NCI-H1417 (cell line): ENCODE measurements around the gene CAPN10.

Experiments used
- DNase-seq, 3 experiments: peaks; one replicate each; lab custom pipeline; 2025; lab: John Stamatoyannopoulos, UW

Gene CAPN10

DNA sequence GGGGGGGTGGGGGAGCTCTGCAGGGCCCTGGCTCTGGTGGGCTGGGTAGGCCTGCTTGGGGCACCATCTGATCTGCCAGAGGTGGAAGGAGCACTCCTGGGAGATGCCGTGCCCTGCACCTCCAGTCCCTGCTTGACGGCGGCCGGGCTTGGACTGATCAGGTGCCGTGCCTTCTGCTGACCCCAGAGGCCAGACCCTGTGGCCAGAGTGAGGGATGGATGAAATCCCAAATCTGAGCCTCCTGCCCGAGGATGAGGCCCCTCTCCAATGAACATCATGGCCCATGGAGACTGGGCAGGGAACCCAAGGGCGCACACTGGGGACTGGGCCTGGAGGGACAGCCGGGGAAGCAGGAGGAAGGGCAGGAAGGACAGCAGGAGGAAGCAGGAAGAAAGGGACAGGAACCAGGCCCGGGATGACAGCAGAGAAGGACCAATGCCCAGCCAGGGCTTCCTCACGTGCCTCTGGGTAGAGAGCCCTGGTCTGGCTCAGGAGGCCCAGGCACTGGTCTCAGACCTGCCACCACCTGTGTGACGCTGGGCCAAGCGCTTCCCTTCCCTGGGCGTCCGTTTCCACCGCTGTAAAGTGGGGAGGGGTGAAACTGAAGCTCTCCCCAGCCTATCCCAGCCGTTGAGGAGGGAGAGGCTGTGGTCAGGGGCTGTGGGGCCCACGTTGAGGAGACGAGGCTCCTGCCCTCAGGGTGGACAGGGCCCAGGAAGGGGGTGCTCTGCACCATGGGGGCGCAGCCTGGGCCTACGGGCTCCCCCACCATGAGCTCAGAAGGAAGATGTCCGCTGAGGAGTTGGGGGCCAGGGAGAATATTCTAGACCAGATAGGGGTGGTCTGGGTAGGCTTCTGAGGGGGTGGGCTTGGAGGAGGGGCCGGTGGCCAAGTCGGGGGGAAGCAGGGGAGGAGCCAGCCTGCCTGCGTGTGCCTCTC lies 37.7 kb downstream of the CAPN10 start:
- DNase-seq = no peak

DNA sequence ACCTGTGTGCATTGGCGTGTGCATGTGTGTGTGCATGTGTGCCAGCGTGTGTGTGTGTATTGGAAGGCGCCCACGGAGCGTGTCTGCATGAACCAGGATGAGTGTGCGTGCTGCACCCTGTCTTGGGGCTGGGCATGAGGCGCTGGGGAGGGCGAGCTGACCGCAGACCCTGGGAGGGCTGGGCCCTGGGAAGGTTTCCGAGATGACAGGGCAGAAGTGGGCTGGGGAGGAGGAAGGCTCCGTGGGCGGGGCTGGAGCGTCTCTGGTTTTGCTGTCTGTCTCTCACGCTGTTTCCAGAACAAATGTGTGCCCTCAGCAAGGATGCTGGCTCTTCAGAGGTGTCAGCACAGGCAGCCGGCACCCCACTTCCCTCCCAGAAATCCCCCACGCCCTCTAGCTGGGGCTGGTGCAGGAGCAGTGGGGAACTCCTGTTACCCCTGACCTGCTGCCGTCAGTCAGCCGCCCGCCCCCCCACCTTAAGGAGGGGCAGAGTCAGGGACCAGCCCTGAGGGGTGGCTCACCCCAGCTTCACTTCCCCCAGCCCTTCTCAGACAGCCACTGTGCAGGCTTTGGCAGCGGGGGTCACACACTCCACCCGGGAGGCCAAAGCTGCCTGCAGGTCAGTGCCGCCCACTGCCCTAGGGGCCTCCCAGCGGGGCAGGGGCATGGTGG lies 38.6 kb downstream of the CAPN10 start, which contains the start of gene GPR35:
Gene GPR35 (plus strand): TSS at position 531 of the 672 bp plus-strand sequence. CDS start 4,473 bp downstream, outside the sequence.
- DNase-seq = no peak

DNA sequence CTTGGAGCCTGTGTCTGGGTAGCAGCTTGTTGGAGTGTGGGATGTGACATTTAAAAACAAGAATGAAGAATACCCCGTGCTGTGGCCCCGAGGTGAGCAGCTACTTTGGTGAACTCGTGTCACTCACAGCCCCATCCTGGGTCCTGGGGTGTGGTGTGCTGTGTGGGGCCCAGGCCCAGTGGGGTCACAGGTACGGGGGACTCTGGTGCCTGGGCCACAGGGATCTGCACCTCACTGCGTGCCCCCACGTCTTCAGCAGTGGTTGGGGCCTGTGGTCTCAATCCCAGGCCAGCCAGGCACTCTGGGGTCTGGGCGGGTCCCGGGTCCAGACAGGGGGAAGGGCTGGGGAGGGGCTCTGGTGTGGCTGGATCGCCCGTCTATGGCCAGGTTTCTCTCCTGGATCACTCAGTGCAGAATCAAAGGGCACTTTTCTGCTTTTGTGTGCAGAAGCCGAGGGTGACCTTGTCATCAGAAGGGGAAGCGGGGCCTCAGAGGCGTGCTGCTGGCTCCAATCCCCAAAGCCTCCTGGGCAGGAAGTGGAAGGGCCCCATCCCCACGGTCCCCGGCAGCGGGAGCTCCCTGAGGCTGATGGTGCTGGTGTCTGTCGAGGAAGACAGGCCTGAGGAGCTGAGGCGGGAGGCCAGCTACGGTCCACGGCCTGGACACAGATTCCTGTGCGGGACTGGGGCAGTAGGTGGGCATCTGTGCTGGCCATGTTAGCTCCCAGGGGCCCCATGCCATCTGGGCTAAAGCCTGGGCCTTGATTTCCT lies 40.2 kb downstream of the CAPN10 start:
- no peak for DNase-seq

DNA sequence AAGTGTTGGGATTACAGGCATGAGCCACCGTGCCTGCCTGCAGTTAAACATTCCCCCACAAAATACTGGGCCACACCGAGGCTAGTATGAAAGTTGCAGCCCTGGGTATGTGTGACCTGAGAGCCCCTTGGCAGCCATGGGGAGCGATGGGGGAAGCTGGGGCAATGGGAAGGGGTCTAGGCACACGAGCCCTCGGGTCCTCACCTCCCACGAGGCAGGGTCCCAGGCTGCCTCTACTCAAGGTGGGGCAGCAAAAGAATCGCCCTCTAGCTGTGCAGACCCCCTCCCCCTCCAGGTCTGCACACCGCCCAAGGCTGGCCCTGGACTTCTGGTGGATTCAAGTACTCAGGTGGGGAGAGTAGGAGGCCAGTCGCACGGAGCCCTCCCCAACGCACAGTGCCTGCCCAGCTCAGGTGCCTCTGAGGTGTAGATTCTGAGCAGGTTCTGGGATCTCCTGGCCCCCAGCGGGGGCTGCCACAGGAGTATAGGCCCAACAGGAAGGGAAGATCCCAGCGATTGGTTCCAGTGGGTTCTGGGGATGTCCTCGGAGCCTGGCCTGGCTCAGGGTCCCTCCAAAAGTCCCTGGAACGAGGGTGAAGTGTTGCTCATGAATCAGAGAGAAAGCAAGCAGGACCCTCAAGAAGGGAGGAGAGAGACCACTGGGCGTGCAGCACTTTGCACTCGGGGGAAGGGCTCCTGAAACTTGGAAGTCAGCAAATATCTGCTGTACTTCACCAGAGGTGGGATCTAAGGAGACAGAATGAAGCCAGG lies 41.4 kb downstream of the CAPN10 start:
- DNase-seq = no peak

DNA sequence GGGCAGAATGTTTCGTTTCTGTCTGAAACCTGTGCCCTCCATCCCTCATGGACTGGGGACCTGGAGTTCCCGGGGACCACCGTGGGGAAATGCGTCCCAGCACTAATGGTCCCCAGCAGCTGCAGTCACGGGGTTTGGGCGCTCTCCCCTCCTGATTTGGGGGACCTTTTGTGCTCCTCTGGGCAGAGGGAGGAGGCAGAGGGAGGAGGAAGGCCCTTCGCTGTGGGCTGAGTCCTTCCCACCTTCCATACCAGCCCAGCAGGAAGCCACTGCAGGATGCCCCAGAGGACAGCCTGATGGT lies 41.9 kb downstream of the CAPN10 start:
- DNase-seq = no peak

DNA sequence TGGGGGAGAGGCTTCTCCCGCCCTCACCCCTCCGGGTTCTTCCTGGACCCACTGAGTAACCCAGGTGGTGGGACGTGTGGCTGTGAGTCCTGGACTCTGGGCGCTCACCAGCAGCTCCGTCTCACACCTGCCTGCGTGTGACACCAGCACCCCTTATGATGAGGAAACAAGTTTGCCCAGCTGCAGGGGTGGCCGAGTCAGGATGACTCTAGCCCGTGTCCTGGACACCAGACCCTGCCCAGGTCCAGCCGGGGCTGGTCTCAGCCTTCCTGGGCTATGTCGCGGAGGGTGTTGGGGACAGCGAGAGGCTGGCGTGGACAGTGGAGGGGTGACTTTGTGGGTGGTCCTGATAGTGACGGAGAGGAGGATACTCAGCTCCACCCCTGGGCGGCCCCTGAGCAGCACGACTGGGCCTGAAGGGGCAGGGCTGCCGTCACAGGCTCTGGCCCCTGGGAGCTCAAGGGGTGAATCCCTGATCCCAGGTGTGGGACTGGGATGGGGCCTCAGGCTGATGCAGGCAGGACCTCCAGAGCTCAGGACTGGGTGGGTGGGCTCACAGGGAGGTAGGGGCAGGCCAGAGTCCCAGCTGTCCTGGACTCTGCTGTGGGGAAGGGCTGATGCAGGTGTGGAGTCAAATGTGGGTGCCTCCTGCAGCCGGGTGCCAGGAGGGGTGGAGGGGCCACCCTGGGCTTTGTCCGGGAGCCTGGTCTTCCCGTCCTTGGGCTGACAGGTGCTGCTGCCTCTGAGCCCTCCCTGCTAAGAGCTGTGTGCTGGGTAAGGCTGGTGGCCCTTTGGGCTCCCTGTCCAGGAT lies 42.5 kb downstream of the CAPN10 start:
- DNase-seq = no peak

DNA sequence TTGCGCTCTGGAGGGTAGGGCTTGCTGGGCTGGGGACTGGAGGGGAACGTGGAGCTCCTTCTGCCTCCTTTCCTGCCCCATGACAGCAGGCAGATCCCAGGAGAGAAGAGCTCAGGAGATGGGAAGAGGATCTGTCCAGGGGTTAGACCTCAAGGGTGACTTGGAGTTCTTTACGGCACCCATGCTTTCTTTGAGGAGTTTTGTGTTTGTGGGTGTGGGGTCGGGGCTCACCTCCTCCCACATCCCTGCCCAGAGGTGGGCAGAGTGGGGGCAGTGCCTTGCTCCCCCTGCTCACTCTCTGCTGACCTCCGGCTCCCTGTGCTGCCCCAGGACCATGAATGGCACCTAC lies 43.1 kb downstream of the CAPN10 start:
- no peak for DNase-seq

DNA sequence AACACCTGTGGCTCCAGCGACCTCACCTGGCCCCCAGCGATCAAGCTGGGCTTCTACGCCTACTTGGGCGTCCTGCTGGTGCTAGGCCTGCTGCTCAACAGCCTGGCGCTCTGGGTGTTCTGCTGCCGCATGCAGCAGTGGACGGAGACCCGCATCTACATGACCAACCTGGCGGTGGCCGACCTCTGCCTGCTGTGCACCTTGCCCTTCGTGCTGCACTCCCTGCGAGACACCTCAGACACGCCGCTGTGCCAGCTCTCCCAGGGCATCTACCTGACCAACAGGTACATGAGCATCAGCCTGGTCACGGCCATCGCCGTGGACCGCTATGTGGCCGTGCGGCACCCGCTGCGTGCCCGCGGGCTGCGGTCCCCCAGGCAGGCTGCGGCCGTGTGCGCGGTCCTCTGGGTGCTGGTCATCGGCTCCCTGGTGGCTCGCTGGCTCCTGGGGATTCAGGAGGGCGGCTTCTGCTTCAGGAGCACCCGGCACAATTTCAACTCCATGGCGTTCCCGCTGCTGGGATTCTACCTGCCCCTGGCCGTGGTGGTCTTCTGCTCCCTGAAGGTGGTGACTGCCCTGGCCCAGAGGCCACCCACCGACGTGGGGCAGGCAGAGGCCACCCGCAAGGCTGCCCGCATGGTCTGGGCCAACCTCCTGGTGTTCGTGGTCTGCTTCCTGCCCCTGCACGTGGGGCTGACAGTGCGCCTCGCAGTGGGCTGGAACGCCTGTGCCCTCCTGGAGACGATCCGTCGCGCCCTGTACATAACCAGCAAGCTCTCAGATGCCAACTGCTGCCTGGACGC lies 43.6 kb downstream of the CAPN10 start:
- no peak for DNase-seq

DNA sequence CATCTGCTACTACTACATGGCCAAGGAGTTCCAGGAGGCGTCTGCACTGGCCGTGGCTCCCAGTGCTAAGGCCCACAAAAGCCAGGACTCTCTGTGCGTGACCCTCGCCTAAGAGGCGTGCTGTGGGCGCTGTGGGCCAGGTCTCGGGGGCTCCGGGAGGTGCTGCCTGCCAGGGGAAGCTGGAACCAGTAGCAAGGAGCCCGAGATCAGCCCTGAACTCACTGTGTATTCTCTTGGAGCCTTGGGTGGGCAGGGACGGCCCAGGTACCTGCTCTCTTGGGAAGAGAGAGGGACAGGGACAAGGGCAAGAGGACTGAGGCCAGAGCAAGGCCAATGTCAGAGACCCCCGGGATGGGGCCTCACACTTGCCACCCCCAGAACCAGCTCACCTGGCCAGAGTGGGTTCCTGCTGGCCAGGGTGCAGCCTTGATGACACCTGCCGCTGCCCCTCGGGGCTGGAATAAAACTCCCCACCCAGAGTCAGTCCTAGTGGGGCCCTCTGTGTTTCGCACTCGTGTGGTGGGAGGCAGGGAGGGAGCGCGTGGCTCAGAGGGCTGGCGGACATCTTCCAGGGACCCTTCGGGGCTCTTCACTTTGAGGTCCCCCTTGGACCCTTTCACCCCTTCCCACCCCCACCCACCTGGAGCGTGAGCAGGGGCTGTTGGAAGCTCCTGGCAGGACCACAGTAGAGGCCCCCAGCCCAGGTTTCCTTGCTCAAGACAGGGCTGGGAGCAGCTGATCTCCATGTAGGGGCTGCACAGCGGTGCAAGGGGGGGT lies 44.4 kb downstream of the CAPN10 start:
- DNase-seq = no peak

DNA sequence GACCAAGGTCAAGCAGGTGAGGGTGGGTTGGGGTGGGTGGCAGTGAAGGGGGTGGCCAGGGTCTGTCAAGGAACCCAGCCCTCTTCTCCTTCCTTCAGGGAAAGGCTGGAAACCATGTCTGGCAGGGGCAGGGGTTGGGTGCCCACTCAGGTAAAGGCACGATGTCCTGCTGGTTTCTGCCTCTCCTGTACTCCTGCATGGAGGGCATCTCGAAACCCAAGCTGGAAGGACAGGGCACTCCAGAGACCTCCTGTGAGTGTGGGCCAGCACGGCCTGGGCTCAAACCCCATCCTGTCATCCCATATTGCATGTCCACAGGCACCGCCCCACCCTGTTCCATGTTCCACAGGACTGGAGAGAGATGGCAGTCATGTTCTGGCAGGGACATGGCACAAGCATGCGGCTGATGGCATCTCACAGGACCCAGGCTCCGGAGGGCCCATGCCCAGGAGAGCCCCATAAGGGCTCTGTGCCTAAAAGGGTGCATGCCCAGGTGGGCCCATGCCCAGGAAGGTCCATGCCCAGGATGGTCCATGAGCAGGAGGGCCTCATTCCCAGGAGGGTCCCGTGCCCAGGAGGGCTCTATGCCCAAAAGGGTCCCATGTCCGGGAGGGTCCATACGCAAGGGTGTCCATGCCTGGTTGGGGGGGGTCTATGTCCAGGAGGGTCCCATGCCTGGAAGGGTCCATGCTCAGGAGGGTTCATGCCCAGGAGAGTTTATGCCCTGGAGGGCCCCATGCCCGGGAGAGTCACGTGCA lies 45.2 kb downstream of the CAPN10 start:
- no peak for DNase-seq

DNA sequence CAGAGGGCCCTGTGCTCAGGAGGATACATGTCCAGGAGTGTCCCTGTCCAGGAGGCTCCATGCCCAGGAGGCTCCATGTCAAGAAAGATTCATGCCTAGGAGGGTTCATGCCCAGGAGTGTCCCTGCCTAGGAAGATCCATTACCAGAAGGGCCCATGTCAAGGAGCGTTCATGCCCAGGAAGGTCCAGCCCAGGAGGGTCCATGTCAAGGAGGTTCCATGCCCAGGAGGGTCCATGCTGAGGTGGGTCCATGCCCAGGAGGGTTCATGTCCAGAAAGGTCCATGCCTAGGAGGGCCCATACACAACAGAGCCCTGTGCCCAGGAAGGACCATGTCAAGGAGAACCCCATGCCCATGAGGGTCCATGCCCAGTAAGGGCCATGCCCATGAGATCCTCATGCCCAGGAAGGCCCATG lies 45.8 kb downstream of the CAPN10 start:
- no peak for DNase-seq

DNA sequence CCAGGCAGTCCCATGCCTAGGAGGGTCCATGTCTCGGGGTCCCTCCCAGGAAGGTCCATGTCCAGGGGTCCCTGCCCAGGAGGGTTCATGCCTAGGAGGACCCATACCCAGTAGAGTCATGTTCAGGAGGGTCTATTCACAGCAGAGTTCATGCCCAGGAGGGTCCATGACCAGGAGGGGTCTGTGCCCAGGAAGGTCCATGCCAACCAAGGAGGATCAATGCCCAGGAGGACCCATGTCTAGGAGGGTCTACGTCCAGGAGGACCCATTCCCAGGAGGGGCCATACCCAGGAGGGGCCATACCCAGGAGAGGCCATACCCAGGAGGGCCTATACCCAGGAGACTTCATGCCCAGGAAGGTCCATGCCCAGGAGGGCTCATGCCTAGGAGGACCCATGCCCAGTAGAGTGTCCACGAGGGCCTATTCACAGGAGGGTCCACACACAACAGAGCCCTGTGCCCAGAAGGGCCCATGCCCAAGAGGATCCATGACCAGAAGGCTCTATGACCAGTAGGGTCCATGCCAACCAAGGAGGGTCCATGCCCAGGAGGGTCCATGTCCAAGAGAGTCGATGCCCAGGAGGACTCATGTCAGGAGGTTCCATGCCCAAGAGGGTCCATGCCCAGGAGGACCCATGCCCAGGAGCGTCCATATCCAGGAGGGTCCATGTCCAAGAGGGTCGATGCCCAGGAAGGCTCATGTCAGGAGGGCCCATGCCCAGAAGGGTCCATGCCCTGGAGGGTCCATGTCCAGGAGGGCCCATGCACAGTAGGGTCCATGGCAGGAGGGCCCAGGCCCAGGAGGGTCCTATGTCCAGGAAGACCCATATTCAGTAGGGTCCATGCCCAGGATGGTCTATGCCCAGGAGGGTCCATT lies 48.8 kb downstream of the CAPN10 start:
- DNase-seq = no peak

DNA sequence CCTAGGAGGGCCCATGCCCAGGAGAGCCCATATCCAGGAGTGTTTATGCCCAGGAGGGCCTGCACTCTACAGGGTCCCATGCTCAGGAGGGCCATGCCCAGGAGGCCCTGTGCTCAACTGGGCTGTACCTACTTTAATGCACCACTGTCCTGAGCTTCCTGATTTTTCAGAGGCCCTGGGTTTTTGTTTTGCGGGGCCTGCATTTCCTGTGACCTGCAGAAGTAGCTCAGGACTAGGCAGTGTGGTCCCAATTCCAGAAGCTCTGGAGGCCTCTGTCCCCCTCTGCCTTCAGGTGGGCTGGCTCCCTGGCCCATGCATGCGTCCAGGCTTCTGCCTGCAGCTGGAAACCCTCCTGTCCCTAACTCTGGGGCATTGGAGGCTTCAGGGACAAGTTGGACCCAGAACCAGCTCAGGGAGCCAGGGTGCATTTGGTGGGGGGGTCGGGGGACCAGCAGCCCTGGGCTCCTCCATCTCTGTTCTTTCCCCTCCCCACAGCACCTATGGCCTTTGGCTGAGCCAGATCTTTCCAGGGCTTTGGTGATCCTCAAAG lies 49.5 kb downstream of the CAPN10 start:
- DNase-seq = no peak

DNA sequence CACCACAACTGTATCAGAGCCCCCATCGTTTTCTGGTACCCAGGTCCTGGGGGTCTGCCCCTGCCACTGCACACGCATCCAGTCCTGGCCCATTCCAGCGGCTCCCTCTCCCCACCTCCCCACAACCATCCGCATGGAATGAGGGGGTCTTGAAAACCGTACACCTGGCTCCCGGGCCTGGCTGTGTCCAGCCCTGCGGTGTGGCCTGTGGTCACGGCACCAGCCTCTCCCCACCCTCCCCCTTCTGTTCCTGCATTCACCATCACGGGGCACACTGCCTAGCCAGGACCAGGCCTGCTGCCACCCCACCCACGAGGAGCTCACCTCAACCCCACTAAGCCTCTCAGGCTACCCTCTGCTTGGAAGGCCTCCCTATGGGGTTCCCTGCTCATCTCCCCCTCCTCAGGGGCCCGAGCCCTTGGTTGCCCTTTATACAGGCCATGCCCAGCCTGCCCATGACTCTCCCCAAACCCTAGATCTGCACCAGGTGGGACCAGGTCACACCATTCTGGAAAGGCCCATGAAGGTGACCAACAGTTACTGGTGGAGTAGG lies 50.1 kb downstream of the CAPN10 start:
- DNase-seq = no peak

DNA sequence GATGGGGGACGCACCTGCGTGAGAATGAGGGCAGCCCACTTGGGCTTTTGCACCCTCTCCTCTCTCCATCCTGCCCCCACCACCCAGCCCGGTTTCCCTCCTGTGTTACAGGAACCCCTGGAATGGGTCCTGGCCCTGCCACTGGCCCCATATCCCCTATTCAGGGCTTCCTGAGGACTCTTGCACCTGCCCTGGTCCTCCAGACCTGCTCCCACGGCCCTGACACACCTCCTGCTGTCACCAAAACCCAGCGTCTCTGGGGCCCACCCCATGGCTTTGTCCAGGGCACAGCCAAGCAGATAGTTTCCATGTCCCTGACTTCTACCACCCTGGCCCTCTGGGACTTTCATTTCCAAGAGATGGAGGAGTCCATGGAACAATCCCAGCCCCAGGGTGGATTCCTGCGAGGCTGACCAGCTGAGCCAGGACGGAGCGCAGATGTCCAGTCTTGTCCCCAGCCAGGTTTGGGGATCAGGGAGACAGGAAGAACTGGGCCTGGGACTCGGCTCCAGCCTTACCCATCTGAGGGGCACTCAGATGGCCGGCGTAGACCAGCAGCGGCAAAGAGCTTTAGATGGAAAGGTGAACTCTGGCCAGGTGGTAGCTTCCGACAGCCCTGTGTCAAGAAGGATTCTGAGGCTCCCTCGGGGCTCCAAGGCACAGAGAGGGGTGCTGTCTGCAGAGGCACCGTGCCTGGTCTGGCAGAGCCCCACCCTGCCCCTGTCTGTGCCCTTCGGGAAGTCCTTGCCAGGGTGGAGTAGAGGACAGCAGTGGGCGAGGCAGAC lies 50.8 kb downstream of the CAPN10 start:
- DNase-seq = no peak

DNA sequence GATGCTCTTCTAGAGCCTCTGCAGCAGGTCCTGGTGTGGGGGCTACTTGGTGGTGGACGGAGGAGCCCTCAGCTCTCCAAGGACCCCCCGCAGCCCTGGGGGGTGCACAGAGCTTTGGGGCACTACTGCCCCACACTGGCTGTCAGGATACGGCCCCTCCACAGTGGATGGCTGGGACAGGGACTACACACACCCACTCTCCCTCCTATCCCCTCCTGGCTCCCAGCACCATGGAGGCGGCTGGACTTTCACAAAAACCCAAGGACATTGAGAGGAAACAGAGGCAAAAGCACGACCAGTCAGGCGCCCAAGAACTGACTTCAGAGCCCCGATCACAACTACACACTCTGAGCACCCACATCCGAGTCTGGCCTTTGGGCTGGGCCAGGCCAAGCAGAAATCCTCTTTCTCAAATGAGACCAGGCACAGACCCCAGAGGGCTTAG lies 51.4 kb downstream of the CAPN10 start:
- DNase-seq = no peak
